Measurements from ENCODE around the gene RXFP4. TPM values are rescaled to one million over a fixed set of nuclear protein-coding genes. Genes with fewer than 3 reads are reported as not detected.

Gene RXFP4
- total RNA-seq, 1 experiment from 2014 or later = not detected

- ChIA-PET CTCF (interaction anchor here (0.6 to 2.0 kb wide), 11 partner anchors 12 to 595 kb away, joined by 3 to 12 read pairs (median 4); partner anchors contain the start of genes MEX3A and PMF1), POLR2A (interaction anchor here (0.6 to 2.2 kb wide), 8 partner anchors 17 to 836 kb away, joined by 3 to 8 read pairs (median 4); partner anchors contain the start of genes KHDC4 and SMG5)
- H3K4me3 Mint-ChIP-seq (ENCODE audit: unreplicated experiment) = peak overlapping the region; percentile 82
- TSS peak; percentile 7 for BruUV-seq (replicated peaks)
- intact Hi-C loops (cut with micrococcal nuclease; ENCODE audit: unreplicated experiment) = loop anchor here (2.0 kb wide), 1 partner anchor 39 kb away; no protein-coding TSS in a partner anchor
- H3K27ac Mint-ChIP-seq (ENCODE audit: unreplicated experiment) = peak overlapping the region; percentile 50
- H3K9me3 Mint-ChIP-seq (ENCODE audit: unreplicated experiment) = no peaks in the 10 kb centered on the region
- H3K27me3 ChIP-seq (replicated peaks; ENCODE audit: control insufficient read depth, insufficient read depth, low read length) = no peaks in the 10 kb centered on the region
- no peaks in the 10 kb centered on the region for H3K9me3 ChIP-seq
- peak overlapping the region; percentile 99 for H3K4me3 ChIP-seq (ENCODE audit: low read depth, low read length)
- peaks cover 39% of the 10 kb centered on the region for H3K4me1 Mint-ChIP-seq (ENCODE audit: low read depth, unreplicated experiment)
- peaks cover 6% of the 10 kb centered on the region for H3K36me3 Mint-ChIP-seq (ENCODE audit: insufficient read depth, unreplicated experiment)
- H3K4me1 ChIP-seq = peaks cover 41% of the 10 kb centered on the region
- DNase-seq = peak in 1 of 2 experiments; percentile 45
- TF ChIP-seq, protein P1, sequence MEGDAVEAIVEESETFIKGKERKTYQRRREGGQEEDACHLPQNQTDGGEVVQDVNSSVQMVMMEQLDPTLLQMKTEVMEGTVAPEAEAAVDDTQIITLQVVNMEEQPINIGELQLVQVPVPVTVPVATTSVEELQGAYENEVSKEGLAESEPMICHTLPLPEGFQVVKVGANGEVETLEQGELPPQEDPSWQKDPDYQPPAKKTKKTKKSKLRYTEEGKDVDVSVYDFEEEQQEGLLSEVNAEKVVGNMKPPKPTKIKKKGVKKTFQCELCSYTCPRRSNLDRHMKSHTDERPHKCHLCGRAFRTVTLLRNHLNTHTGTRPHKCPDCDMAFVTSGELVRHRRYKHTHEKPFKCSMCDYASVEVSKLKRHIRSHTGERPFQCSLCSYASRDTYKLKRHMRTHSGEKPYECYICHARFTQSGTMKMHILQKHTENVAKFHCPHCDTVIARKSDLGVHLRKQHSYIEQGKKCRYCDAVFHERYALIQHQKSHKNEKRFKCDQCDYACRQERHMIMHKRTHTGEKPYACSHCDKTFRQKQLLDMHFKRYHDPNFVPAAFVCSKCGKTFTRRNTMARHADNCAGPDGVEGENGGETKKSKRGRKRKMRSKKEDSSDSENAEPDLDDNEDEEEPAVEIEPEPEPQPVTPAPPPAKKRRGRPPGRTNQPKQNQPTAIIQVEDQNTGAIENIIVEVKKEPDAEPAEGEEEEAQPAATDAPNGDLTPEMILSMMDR (IDR thresholded peaks at IDR 0.05; ENCODE audit: insufficient read depth in 1 of 2, low read depth in 1 of 2, low read length in 1 of 2, severe bottlenecking in 1 of 2, unreplicated experiment in 1 of 2) = no peak
- H3K27me3 Mint-ChIP-seq (ENCODE audit: insufficient read depth, unreplicated experiment) = no peaks in the 10 kb centered on the region
- no peaks in the 10 kb centered on the region; the same call in 1 of the 2 replicates for H3K36me3 ChIP-seq (ENCODE audit: control insufficient read depth, insufficient read depth, low read length)
Measured at GRCh38 chr1:155977690-155978324, 36.4 kb downstream of the RXFP4 start.

DNA sequence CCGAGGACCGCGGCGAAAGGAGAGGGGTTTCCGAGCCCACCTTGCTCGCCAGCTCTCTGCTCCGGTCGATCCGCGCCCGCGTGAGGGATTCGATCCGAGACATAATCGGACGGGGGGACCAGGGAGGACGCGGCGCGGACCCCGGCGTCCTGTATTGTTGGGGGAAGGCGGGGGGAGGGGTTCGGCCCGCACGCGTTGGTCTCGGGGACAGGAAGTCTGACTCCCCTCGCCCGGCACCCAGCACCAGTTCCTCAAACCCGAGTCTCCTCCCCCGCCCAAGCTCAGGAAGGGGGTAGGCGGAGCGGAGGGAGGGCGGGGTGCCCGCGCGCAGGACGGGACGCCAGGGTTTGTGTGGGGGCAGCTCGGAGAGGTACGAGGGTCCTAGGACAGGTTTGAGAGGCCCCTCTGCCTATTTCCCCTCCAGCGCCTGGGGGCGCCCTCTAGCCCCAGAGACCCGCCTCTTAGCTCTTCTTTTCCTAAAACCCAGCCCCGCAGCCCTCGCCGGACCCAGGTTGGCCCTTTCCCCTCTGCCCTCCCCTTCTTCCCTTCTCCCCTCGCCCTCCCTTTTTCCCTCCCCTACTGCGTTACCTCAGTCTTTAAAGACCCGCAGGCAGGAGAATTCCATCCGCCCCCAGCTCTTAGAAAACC, 37.0 kb downstream of the RXFP4 start, which contains the start of gene ARHGEF2:
ARHGEF2 (minus strand) TSS at position 223 of the 648 bp plus-strand sequence; CDS start at position 103, 120 bp downstream.
- intact Hi-C loops (cut with micrococcal nuclease; ENCODE audit: unreplicated experiment) = loop anchor here (2.0 kb wide), 1 partner anchor 40 kb away; no protein-coding TSS in a partner anchor
- Mint-ChIP-seq H3K27me3 (ENCODE audit: insufficient read depth, unreplicated experiment) (no peaks in the 10 kb centered on the region), H3K9me3 (ENCODE audit: unreplicated experiment) (no peaks in the 10 kb centered on the region), H3K36me3 (ENCODE audit: insufficient read depth, unreplicated experiment) (peaks cover 6% of the 10 kb centered on the region), H3K4me3 (ENCODE audit: unreplicated experiment) (peak within 1 kb of the TSS; percentile 82), H3K27ac (ENCODE audit: unreplicated experiment) (peak within 1 kb of the TSS; percentile 50), H3K4me1 (ENCODE audit: low read depth, unreplicated experiment) (peaks cover 39% of the 10 kb centered on the region)
- BruUV-seq (replicated peaks) = no TSS peak
- peak; percentile 75 to 79 for DNase-seq
- ChIA-PET POLR2A (interaction anchor here (0.6 to 2.2 kb wide), 6 partner anchors 18 to 304 kb away, joined by 3 to 8 read pairs (median 3); partner anchors contain the start of genes KHDC4 and SMG5), CTCF (interaction anchor here (0.6 to 2.0 kb wide), 9 partner anchors 11 to 596 kb away, joined by 3 to 12 read pairs (median 4); partner anchors contain the start of genes MEX3A and PMF1)
- no peaks in the 10 kb centered on the region for H3K27me3 ChIP-seq (replicated peaks; ENCODE audit: control insufficient read depth, insufficient read depth, low read length)
- TF ChIP-seq, protein P1 (IDR thresholded peaks at IDR 0.05; ENCODE audit: insufficient read depth in 1 of 2, low read depth in 1 of 2, low read length in 1 of 2, severe bottlenecking in 1 of 2, unreplicated experiment in 1 of 2) = peak in 1 of 2 experiments; percentile 55
- H3K9me3 ChIP-seq = no peaks in the 10 kb centered on the region
- peak within 1 kb of the TSS; percentile 99 for H3K4me3 ChIP-seq (ENCODE audit: low read depth, low read length)
- H3K36me3 ChIP-seq (ENCODE audit: control insufficient read depth, insufficient read depth, low read length) = no peaks in the 10 kb centered on the region; the same call in 1 of the 2 replicates
- peaks cover 41% of the 10 kb centered on the region for H3K4me1 ChIP-seq

DNA sequence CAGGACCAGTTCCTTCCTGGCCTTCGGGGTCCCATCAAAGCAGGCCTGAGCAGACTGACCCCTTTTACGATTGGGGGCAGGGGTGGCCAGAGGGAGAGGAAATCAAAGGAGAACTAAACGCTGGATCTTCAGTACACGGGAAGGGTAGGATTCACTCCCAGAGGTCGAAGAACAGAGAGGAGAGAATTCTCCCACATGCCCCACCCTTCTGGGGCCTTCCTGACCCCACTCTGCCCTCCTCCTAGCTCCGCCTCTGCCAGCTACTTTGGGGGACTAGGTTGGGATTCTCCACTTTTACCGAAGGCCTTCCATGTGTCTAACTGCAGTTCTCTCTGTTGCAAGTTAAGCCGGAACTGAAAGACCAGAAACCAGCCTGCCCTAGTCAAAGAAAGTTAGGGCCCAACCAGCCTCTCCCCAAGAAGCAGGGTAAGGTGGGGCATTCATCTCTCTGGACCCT, 37.6 kb downstream of the RXFP4 start:
- peak overlapping the region; percentile 82 for H3K4me3 Mint-ChIP-seq (ENCODE audit: unreplicated experiment)
- no TSS peak for BruUV-seq (replicated peaks)
- H3K27me3 Mint-ChIP-seq (ENCODE audit: insufficient read depth, unreplicated experiment) = no peaks in the 10 kb centered on the region
- intact Hi-C loops (cut with micrococcal nuclease; ENCODE audit: unreplicated experiment) = loop anchor here (1.0 to 2.0 kb wide), 2 partner anchors 40 to 41 kb away; partner anchors contain the start of gene SSR2
- H3K9me3 Mint-ChIP-seq (ENCODE audit: unreplicated experiment) = no peaks in the 10 kb centered on the region
- no peaks in the 10 kb centered on the region for H3K27me3 ChIP-seq (replicated peaks; ENCODE audit: control insufficient read depth, insufficient read depth, low read length)
- peaks cover 43% of the 10 kb centered on the region for H3K4me1 Mint-ChIP-seq (ENCODE audit: low read depth, unreplicated experiment)
- H3K36me3 ChIP-seq (ENCODE audit: control insufficient read depth, insufficient read depth, low read length) = no peaks in the 10 kb centered on the region; the same call in 1 of the 2 replicates
- H3K36me3 Mint-ChIP-seq (ENCODE audit: insufficient read depth, unreplicated experiment) = peaks cover 6% of the 10 kb centered on the region
- H3K4me1 ChIP-seq = peaks cover 41% of the 10 kb centered on the region
- CTCF ChIA-PET = interaction anchor here (0.7 to 2.0 kb wide), 5 partner anchors 11 to 234 kb away, joined by 3 to 12 read pairs (median 5); partner anchors contain the start of gene PMF1
- H3K27ac Mint-ChIP-seq (ENCODE audit: unreplicated experiment) = peak overlapping the region; percentile 50
- POLR2A ChIA-PET = interaction anchor here (2.2 kb wide), 1 partner anchor 45 kb away, joined by 8 read pairs; the partner anchor contains the start of gene KHDC4
- DNase-seq = peak; percentile 44 to 48
- H3K4me3 ChIP-seq (ENCODE audit: low read depth, low read length) = peak overlapping the region; percentile 99
- H3K9me3 ChIP-seq = no peaks in the 10 kb centered on the region
- TF ChIP-seq, protein P1 (IDR thresholded peaks at IDR 0.05; ENCODE audit: insufficient read depth in 1 of 2, low read depth in 1 of 2, low read length in 1 of 2, severe bottlenecking in 1 of 2, unreplicated experiment in 1 of 2) = no peak

Measured in Caco-2 (cell line).